ENCODE results near the gene GABBR1.

The GABBR1 gene

DNA sequence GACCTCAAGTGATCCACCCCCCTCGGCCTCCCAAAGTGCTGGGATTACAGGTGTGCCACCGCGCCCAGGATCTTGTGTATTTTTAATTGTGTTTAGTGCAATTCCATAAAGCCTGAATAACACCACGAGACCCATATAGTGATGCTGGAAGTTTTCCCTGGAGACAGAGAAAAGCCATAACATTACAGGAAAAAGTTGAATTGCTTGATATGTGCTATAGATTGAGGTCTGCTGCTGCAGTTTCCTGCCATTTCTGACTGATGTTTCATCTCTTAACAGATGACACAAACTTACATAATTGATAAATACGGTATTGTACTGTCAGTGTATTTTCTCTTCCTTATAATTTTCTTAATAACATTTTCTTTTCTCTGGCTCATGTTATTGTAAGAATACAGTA is 66.1 kb downstream of the GABBR1 start:
- DNase-seq (ENCODE audit: low spot score): no peak

DNA sequence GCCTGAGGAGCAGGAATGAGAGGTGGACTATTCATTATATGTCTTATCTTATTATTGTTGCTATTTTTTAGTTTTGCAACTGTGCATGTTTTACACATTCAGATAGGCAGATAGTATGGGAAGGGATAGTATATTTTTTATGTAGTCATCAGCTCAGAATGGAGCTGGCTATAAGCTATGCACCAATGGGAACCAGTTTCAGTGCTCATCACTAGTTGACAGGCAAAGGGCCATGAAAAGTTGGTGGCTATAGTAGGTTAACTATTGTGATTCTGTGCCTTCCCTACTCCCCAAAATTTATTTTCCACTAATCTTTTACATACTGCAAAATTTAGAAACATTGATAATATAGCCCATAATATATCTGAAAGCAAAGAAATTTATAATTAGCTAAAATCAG is 68.1 kb downstream of the GABBR1 start:
- DNase-seq (ENCODE audit: low spot score): no peak

DNA sequence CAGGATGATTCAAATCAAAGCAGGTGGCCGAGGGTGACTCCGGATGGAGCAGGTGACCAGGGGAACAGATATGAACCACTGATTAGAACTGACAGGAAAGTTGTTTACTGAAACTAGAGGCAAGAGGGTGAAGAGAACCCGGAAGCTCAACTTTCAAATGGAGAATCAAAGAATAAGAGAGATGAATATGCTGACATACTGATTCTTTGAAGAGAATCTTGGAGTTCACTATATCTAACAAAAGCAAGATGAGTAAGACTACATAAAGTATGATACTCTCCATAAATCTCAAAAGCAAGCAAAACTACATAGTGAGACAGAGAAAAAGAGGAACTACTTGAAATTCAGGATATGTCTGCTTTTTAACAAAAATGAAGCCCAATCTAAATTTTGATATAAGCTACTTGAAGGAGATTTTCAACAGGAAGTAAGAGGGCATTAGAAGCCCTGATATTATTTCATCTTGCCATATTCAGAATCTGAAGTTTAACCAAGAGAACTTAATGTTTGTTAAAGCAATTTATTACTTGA is 69.5 kb downstream of the GABBR1 start:
- no peak for DNase-seq (ENCODE audit: low spot score)

GRCh38 chr6:29561606-29562181 is 71.3 kb downstream of the GABBR1 start:
- DNase-seq (ENCODE audit: low spot score): no peak

DNA sequence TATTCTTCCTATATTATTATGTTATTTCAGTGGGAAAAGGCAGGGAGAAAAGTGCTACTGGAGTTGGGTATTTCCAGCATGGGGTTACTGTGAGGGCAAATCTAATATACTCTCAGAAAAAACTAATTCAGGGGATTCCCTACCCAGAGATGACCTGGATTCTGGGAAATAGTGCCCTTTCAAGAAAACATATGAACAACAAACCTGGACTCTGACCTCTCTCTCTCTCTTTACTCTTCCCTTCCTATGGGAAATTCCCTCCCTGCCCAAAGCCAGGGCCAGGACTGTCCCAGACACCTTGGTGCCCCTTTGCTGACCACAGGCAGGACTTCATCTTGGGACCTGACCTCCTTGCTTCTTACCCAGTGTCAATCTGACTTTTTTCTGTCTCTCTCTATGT is 71.9 kb downstream of the GABBR1 start:
- DNase-seq (ENCODE audit: low spot score): no peak

DNA sequence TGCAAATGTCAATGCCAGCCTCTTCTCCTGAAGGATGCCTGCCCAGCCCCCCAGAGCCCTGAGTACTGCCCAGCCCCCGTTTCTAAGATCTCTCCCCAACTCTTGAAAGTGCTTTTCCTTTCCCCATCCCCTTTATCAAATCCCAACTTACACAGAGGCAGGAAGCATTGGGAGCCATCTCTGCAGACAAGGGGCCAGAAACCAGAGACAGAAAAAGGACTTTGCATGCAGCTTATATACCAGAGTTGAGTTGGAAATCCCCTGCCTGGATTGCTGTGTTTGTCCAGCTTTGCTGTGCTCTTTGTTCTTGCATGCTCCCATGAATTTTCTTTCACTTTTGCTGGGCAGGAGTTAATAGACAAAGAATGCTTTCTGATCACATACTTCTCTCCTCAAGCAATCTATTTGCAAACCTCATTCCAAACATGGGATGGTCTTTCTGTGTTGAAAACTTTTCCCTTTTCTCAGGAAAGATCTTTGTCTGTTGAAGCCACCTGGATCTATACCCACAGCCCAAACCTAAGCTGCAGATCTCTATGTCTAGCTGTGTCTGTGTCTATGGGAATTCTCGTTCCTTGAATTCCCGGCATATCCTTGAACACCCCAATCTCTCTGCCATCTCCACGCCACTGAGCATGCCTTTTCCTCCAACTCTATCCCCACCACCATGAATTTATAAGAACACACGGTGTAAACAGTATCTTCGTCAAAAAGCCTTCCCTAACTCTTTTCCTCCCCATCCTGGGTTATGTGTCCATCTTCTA is 73.3 kb downstream of the GABBR1 start, which contains the start of gene UBD:
UBD (minus strand) TSS at position 209 of the 764 bp plus-strand sequence; CDS start at position 178, 31 bp downstream.
- DNase-seq (ENCODE audit: low spot score): no peak

DNA sequence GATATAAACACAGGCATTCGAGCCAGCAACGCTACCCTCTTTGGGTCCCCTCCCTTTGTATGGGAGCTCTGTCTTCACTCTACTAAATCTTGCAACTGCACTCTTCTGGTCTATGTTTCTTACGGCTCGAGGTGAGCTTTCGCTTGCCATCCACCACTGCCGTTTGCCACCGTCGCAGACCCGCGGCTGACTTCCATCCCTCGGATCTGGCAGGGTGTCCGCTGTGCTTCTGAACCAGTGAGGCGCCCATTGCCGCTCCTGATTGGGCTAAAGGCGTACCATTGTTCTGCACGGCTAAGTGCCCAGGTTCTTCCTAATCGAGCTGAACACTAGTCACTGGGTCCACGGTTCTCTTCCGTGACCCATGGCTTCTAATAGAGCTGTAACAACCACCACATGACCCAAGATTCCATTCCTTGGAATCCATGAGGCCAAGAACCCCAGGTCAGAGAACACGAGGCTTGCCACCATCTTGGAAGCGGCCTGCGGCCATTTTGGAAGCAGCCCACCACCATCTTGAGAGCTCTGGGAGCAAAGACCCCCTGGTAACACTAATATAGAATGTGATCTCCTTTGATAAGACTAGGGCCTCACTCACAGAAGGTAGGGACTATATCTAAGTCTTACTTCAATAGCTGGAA is 74.4 kb downstream of the GABBR1 start:
- no peak for DNase-seq (ENCODE audit: low spot score)

DNA sequence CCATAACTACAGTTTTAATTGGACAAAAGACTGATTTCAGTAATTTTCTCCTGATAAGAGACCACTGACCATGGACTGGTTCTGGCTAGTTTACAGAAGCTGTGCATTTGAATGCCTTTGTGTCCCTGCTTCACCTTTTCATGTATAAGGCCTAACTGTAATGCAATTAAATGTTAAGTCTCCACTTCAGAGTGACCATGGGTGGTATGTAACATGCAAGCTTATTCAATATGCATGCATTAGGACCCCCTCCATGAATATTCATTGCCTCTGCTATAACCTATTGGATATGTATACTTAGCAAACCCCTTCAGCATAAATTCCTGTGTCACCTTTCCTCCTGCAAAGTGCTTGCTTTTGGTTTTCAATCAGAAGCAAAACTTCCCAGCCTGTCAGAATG is 75.7 kb downstream of the GABBR1 start:
- no peak for DNase-seq (ENCODE audit: low spot score)

DNA sequence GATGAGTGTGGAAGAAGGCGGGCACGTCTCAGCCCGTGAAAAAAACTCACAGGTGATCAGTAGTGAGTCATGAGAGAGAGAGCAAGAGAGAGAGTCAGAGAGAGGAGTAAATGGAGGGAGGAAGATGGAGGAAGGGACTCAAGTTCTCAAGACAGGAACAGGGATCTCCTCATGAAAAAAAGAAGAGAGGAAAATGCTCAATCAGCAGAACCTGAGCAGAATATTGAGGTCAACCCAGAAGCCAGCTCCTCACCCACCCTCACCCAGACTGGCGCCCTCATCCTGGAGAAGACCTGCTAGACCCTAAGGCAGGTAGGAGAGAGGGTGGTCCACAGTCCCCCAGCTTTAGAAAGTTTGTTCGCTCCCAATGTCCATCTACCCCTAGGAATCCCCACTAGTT is 78.2 kb downstream of the GABBR1 start:
- no peak for DNase-seq (ENCODE audit: low spot score)

DNA sequence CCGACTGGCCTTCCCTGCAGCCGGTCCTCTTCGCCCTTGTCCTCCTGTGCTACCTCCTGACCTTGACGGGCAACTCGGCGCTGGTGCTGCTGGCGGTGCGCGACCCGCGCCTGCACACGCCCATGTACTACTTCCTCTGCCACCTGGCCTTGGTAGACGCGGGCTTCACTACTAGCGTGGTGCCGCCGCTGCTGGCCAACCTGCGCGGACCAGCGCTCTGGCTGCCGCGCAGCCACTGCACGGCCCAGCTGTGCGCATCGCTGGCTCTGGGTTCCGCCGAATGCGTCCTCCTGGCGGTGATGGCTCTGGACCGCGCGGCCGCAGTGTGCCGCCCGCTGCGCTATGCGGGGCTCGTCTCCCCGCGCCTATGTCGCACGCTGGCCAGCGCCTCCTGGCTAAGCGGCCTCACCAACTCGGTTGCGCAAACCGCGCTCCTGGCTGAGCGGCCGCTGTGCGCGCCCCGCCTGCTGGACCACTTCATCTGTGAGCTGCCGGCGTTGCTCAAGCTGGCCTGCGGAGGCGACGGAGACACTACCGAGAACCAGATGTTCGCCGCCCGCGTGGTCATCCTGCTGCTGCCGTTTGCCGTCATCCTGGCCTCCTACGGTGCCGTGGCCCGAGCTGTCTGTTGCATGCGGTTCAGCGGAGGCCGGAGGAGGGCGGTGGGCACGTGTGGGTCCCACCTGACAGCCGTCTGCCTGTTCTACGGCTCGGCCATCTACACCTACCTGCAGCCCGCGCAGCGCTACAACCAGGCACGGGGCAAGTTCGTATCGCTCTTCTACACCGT is 79.5 kb downstream of the GABBR1 start:
- no peak for DNase-seq (ENCODE audit: low spot score)

DNA sequence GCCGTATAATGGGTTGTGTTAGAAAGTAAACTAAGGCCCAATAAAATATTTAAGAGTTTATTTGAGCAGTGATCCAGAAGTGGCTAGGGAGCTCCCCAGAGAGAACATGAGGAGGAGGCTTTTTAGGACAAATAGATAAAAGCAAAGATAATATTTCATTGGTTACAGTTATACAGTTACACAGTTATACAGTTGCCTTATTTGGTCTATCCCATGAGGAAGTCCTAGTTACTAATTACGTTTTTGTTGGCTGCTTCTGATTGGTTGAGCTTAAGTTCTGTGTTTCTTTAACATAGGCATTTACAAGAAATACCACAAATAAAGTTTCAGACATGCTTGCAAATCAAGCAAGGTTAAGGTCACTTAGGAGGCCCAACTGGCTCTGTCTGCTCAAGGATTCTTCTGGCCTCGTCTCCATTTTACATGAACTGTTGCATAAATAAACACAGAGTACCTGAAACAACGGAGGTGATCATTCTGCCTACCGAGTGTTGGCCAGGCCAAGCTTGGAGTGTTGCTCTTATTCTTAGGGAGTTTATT is 80.4 kb downstream of the GABBR1 start:
- DNase-seq (ENCODE audit: low spot score): peak; percentile 49

DNA sequence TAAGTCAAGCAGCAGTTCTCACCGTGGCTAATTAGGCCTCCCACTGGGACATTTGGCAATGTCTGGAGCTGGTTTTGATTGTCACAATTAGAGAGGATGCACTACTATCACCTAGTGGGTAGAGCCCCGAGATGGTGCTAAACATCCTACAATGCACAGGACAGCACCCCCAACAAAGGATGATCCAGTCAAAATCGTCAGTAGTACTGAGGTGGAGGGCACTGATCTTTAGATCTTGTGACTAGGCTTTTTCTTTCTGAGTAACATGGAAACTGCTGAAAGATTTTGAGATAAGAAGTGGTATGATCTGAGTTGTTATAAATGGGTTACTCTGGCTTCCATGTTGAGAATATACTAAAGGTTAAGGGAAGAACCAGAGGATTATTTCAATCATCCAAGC is 85.4 kb downstream of the GABBR1 start:
- no peak for DNase-seq (ENCODE audit: low spot score)

GRCh38 chr6:29537714-29538403 is 95.1 kb downstream of the GABBR1 start:
- no peak for DNase-seq (ENCODE audit: low spot score)

GRCh38 chr6:29532320-29532951 is 100.5 kb downstream of the GABBR1 start:
- no peak for DNase-seq (ENCODE audit: low spot score)

GRCh38 chr6:29531668-29532067 is 101.3 kb downstream of the GABBR1 start:
- no peak for DNase-seq (ENCODE audit: low spot score)

DNA sequence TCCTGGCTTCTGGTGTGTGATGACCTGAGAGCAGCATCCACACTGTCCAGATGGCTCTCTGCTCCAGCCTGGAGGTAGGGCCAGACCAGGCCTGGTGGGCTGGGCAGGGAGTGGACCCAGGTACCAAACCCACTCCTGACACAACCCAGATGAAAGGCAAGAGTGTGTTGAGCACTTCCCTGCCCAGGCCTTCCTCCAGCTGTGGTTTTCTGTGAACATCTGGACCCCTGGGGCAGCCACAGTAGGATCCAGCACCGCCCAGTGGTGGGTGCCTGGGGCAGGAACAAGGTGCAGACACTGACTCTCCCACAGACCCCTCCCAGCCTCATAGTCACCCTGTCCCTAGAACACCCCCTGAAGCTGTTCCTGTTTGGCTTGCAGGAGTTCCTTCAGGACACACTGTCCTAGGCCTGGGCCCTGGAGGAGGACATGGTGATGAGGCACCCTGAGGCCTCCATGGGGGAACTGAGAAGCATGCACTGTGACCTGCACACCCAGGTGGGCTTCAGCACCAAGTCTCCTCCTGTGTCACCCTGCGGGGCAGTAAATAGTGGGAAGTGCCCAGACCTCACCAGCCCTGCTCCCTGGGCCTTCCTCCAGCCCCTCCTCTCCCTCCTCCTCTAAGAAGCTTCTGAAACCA is 102.2 kb downstream of the GABBR1 start:
- DNase-seq (ENCODE audit: low spot score): no peak

- no peak for DNase-seq (ENCODE audit: low spot score)
Observed at GRCh38 chr6:29529956-29530355, 103.0 kb downstream of the GABBR1 start.

DNA sequence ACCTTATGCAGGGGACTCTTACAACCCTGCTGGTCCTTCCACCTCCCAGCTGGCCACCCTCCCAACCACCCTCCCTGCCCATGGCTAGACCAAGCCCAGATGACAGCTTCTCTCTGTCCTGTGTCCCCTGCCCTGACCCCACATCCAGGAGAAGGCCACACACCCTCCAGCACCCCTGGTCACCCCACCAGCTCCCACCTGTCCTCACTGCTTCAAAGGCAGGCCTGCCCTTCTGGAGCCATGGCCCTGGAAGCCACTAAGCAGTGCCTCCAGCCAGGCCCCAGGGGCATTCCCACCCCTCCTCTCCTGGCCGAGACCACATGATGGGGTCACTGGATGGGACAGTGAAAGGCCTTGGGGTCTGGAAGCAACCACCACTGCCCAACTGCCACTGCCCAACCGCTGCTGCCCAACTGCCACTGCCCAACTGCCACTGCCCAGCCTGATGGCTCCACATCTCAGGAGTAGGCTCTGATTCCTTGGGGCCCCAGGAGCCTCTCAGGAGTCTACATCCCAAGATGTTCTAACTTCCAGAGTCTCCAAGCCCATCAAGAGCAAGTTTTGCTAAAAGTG is 103.9 kb downstream of the GABBR1 start:
- no peak for DNase-seq (ENCODE audit: low spot score)

GRCh38 chr6:29528300-29528931 is 104.6 kb downstream of the GABBR1 start:
- no peak for DNase-seq (ENCODE audit: low spot score)

- DNase-seq (ENCODE audit: low spot score): no peak
Observed at GRCh38 chr6:29527564-29527963, 105.4 kb downstream of the GABBR1 start.

Data from cerebellar cortex (tissue), 1 donor.